ENCODE measurements around the gene PDE10A. TPM values are rescaled to one million over a fixed set of nuclear protein-coding genes. Genes with fewer than 3 reads are reported as not detected.

Gene PDE10A
- total RNA-seq, 4 donors from 2014 or later = 2.9 to 8.8 (median 3.9) TPM

GRCh38 chr6:165308926-165309731 lies 353.9 kb downstream of the PDE10A start, which contains the start of gene C6orf118:
C6orf118 (minus strand) TSS chr6:165309605; CDS start chr6:165309586, 19 bp downstream.
- WGBS = 7% methylated on average over 35 of the region's 35 CpGs
- Histone ChIP-seq H3K4me1 (peaks cover 0 to 16% (median 14%) of the 10 kb centered on the region in 4 donors), H3K27me3 (no peaks in the 10 kb centered on the region), H3K36me3 (no peaks in the 10 kb centered on the region), H3K4me3 (peak within 1 kb of the TSS; percentile 49 to 60 (median 50)), H3K27ac (replicated peaks in 1 of 4) (no peak within 1 kb of the TSS), H3K9me3 (no peaks in the 10 kb centered on the region)
- DNase-seq (ENCODE audit: extremely low spot score) = no peak
- intact Hi-C loops (cut with DNase I) = no loop called here
- no peak for TF ChIP-seq EP300 (IDR thresholded peaks at IDR 0.05)
- TF ChIP-seq POLR2AphosphoS5 (IDR thresholded peaks at IDR 0.05) = no peak
- no peak for TF ChIP-seq CTCF (IDR thresholded peaks at IDR 0.05)

DNA sequence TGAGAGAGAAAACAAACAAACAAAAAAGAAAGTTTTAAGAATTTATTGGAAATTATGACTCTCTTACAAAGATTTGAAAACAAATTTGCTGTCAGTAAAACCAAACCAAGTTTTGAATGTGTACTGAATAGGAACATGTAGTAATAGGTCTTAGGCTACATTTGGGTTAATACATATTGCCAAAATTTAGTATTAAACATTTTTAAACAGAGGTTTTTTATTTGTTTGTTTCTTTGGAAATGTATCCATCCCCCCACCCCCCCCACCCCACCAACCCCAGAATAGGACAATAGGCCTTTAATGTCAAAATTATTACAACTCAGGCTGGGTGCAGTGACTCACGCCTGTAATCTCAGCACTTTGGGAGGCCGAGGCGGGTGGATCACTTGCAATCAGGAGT lies 356.1 kb downstream of the PDE10A start:
- TF ChIP-seq POLR2AphosphoS5 (IDR thresholded peaks at IDR 0.05) (no peak), EP300 (IDR thresholded peaks at IDR 0.05) (no peak), POLR2A (IDR thresholded peaks at IDR 0.05; ENCODE audit: low read depth) (no peak), CTCF (IDR thresholded peaks at IDR 0.05) (no peak)
- H3K4me3 ChIP-seq = no peak overlapping the region
- no peaks in the 10 kb centered on the region for H3K27me3 ChIP-seq
- intact Hi-C loops (cut with DNase I) = no loop called here
- H3K4me1 ChIP-seq = peaks cover 0 to 16% (median 14%) of the 10 kb centered on the region in 4 donors
- 80% methylated on average over 3 of the region's 3 CpGs for WGBS
- DNase-seq (ENCODE audit: extremely low spot score) = no peak
- no peaks in the 10 kb centered on the region for H3K9me3 ChIP-seq
- no peak overlapping the region for H3K27ac ChIP-seq (replicated peaks in 1 of 4)
- H3K36me3 ChIP-seq = no peaks in the 10 kb centered on the region

- no peak overlapping the region for H3K27ac ChIP-seq (replicated peaks in 1 of 4)
- WGBS = 93% methylated on average over 31 of the region's 38 CpGs
- DNase-seq (ENCODE audit: extremely low spot score) = no peak
- TF ChIP-seq EP300 (IDR thresholded peaks at IDR 0.05) (no peak), POLR2AphosphoS5 (IDR thresholded peaks at IDR 0.05) (no peak), CTCF (IDR thresholded peaks at IDR 0.05) (no peak), POLR2A (IDR thresholded peaks at IDR 0.05; ENCODE audit: low read depth) (no peak)
- no peaks in the 10 kb centered on the region for H3K4me1 ChIP-seq
- no peaks in the 10 kb centered on the region for H3K27me3 ChIP-seq
- H3K9me3 ChIP-seq = no peaks in the 10 kb centered on the region
- intact Hi-C loops (cut with DNase I) = no loop called here
- H3K4me3 ChIP-seq = no peak overlapping the region
- H3K36me3 ChIP-seq = no peaks in the 10 kb centered on the region
Measured at GRCh38 chr6:165301372-165302246, 361.4 kb downstream of the PDE10A start.

GRCh38 chr6:165300422-165300936 lies 362.6 kb downstream of the PDE10A start:
- no peaks in the 10 kb centered on the region for H3K4me1 ChIP-seq
- H3K9me3 ChIP-seq = no peaks in the 10 kb centered on the region
- H3K36me3 ChIP-seq = no peaks in the 10 kb centered on the region
- TF ChIP-seq EP300 (IDR thresholded peaks at IDR 0.05) = no peak
- TF ChIP-seq POLR2AphosphoS5 (IDR thresholded peaks at IDR 0.05) = no peak
- no peak for TF ChIP-seq POLR2A (IDR thresholded peaks at IDR 0.05; ENCODE audit: low read depth)
- TF ChIP-seq CTCF (IDR thresholded peaks at IDR 0.05) = no peak
- intact Hi-C loops (cut with DNase I) = no loop called here
- no peaks in the 10 kb centered on the region for H3K27me3 ChIP-seq
- H3K27ac ChIP-seq (replicated peaks in 1 of 4) = no peak overlapping the region
- no peak for DNase-seq (ENCODE audit: extremely low spot score)
- WGBS = 80% methylated on average over 13 of the region's 13 CpGs
- H3K4me3 ChIP-seq = no peak overlapping the region

Measured in esophagus muscularis mucosa (tissue), 4 donors.